Cardiac septum (tissue), 1 donor: ENCODE data around the gene CPLANE1. TPM values are rescaled to one million over a fixed set of nuclear protein-coding genes. Genes with fewer than 3 reads are reported as not detected.

Source experiments
- DNase-seq: peaks from one replicate; pipeline ENCODE4 v3.0.0-alpha.2; 2020; ENCODE audit warnings: low spot score
- intact Hi-C: fragments of 100-400 bp; cut with DNase I; formaldehyde crosslinking; loops from one replicate; pipeline ENCODE4 v1.14.0; 2022
- total RNA-seq: library from RNA; stranded (reverse); fragmentation: NEBNext Ultra II Directional; extraction: Animal tissue kit (Norgen Biotek cat#: 25700); gene quantifications from one replicate; pipeline ENCODE4 v1.2.1, GENCODE V29; 2021
- donor health status: DM: no; HTN: no; CAD: no.

CPLANE1 gene
- total RNA-seq, 1 donor from 2014 or later = 9.9 TPM

DNA sequence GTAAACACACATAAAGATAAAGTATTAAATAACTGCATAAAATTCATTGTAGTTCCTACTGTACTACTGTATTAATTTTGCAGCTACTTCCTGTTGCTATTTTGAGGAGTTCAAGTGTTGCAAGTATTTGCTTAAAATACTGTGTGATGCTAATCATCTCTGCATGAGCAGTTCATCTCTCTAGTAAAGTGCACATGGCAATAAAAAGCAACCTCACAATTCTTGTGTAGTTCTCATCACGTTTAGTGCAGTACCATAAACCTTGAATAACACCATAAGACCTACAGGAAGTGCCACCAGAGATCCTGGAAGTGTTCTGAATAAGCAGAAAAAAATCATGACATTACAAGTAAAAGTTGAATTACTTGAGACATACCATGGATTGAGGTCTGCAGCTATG is 34.6 kb downstream of the CPLANE1 start:
- no peak for DNase-seq
- intact Hi-C loops = no loop called here

GRCh38 chr5:37212096-37212495 is 37.1 kb downstream of the CPLANE1 start:
- intact Hi-C loops = no loop called here
- no peak for DNase-seq

DNA sequence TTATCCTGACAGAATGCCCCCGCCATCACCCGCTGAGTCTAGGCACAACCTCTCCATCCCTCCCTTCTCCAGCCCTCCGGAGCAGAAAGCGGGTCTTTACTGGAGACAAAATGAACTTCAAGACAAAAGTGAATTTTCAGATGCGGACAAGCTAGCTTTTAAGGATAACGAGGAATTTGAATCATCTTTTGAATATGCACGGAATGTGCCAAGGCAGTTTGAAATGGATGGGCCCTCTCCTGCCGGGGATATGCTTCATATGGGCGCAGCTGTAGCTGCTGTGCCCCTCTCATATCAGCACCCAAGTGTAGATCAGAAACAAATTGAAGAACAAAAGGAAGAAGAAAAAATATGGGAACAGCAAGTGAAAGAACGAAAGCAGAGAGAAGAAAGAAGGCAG is 37.5 kb downstream of the CPLANE1 start:
- DNase-seq = no peak
- intact Hi-C loops = no loop called here

- intact Hi-C loops = no loop called here
- DNase-seq = no peak
Observed at GRCh38 chr5:37208883-37209797, 40.0 kb downstream of the CPLANE1 start.

DNA sequence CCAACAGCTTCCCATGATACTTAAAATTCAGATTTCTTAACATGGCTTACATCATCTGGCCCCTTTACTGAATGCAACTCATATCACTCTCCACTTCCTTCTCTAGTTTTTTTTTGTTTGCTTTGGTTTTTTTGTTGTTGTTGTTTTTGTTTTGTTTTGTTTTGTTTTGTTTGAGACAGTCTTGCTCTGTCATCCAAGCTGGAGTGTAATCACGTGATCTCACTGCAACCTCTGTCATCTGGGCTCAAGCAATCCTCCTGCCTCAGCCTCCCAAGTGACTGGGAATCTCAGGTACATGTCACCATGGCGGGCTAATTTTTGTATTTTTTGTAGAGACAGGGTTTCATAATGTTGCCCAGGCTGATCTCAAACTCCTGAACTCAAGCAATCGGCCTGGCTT is 41.4 kb downstream of the CPLANE1 start:
- intact Hi-C loops = no loop called here
- DNase-seq = no peak

GRCh38 chr5:37206736-37207135 is 42.4 kb downstream of the CPLANE1 start:
- intact Hi-C loops = no loop called here
- no peak for DNase-seq

DNA sequence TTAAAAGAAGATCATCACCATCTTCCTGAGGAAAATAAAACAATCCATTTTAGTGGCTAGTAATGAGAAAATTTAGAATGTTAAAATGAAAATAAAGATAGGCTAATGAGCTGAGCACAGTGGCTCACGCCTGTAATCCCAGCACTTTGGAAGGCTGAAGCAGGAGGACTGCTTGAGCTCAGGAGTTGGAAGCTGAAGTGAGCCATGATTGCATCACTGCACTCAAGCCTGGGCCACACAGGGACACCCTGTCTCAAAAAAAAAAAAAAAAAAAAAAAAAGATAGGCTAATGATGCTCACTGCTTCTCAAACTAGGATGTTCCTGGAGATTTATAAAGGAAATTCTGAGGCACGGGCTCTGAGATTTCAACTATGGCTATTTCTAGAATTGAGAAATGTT is 50.3 kb downstream of the CPLANE1 start:
- DNase-seq = no peak
- intact Hi-C loops = no loop called here

GRCh38 chr5:37198061-37198460 is 51.1 kb downstream of the CPLANE1 start:
- no peak for DNase-seq

DNA sequence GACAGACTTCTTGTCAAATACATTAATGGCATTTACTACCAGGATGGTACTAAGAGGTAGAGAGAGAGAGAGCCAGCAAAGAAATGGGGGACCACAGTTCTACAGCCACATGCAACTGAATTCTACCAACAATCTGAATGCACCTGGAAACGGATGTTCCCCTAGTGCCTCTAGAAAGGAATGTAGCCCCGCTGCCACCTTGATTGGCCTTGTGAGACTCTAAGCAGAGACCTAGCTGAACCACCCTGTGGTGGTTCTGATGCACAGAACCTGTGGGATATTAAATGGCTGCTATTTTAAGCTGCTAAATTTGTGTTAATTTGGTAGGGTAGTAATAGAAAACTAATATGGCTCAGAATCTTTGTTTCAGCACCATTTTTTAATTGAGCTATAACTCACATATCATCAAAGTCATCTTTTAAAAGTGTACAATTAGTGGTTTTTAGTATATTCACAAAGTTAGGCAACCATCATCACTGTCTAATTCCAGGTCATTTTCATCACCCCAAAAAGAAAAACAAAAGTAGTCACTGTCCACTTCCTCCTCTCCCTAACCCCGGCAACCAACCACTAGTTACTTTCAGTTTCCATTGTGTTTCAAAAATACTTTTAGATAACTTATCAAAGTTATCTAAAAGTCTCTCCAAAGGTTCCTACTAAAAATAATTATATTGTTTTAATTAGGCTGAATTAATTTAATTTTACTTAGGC is 51.7 kb downstream of the CPLANE1 start:
- no peak for DNase-seq
- intact Hi-C loops = no loop called here

More at GRCh38 chr5:37198061-37198460, 51.1 kb downstream of the CPLANE1 start:
- intact Hi-C loops = no loop called here

DNA sequence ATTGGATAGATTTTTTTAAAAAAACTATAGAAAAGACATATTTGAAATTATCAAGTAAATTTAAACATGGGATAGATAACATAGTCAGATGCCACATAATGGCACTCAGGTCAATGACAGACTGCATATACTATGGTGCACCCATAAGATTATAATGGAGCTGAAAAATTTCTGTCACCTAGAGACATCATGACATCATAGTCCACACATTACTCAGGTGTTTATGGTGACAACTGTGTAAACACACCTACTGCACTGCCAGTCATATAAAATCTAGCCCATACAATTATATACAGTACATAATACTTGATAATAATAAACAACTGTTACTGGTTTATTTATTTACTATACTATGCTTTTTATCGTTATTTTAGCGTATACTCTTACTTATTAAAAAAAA is 58.6 kb downstream of the CPLANE1 start:
- intact Hi-C loops = no loop called here
- no peak for DNase-seq

- intact Hi-C loops = no loop called here
- no peak for DNase-seq
Observed at GRCh38 chr5:37189355-37189754, 59.8 kb downstream of the CPLANE1 start.

DNA sequence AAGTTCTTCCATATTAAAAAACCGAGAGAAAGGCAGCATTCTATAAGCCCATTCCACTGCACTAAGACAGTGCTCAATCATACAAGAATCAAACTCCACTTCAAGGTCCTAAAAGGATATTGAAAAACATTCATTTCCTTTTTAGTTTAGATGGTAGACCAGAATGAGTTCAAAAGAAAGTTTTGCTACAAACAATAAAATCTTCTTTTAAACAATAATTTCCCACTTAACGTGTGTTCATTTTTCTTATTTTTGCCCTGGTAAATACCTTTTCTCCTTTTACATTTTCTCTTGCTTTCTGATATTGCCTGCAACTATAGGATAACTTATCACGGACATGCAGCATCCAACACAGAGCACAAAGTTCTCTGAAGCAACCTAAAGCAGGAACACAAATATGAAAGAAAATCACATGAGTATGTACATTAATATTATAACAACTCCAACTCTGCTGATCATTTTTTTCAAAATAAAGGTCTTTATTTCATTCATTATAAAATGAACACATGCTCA is 61.7 kb downstream of the CPLANE1 start:
- no peak for DNase-seq
- intact Hi-C loops = no loop called here

GRCh38 chr5:37184748-37185364 is 64.3 kb downstream of the CPLANE1 start:
- intact Hi-C loops = no loop called here
- DNase-seq = no peak

DNA sequence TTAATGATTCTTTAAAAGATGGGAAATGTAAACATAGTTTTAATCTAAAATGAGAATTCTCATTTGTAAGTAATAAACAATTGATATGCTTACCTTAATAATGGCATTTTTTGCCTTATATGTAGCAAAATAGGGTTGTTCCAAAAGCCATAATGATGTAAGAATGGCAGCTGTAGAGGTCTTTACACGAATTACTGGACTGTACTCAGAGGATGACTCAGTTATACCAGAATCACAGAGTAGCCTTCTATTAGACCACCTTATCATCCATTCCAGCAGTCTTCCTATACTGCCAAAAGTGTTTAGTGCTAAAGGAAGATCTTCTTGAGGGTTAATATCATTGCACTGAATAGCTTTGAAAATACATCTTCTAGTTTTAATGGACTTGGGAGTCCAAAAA is 66.5 kb downstream of the CPLANE1 start:
- intact Hi-C loops = no loop called here
- no peak for DNase-seq

DNA sequence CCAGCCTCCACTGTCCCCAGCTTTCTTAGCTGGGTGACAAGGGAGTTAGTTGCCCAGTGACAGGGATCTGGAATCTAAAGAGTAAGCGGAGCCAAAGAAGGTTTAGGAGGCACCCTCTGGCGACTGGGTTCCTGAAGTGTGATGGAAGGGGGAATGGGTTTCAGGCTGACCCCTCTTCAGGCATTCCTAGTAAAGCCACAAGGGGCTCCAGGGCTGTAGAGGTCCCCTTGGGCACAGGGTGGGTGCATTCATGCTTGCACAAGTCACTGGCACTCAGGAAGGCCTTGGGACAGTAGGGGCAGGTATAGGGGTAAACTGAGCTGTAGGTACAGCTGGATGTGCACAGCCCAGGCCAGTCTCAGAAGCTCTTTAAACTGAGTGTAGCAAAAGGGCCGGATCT is 74.2 kb downstream of the CPLANE1 start:
- intact Hi-C loops = loop anchor here (10.0 kb wide), 1 partner anchor 150 kb away; no protein-coding TSS in a partner anchor
- no peak for DNase-seq

DNA sequence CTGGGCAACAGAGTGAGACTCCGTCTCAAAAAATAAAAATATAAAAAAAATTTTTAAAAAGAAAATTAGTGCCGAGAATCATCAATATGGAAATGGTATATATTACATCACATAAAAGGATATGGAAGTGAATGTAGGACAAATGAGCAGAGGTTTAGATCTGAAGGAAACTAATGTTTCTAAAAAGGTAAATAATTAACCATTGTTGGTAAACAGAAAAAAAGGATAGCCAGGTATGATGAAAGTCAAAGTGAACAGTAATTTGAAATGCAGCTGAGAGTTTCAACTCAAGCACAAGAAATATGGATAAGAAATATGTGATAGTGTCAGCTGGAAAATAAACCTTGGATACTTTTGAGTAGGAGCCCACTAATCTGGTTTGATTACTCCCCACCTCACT is 76.2 kb downstream of the CPLANE1 start:
- intact Hi-C loops = loop anchor here (10.0 kb wide), 1 partner anchor 148 kb away; no protein-coding TSS in a partner anchor
- no peak for DNase-seq

GRCh38 chr5:37170856-37171255 is 78.3 kb downstream of the CPLANE1 start:
- DNase-seq = no peak
- intact Hi-C loops = loop anchor here (10.0 kb wide), 1 partner anchor 146 kb away; no protein-coding TSS in a partner anchor

DNA sequence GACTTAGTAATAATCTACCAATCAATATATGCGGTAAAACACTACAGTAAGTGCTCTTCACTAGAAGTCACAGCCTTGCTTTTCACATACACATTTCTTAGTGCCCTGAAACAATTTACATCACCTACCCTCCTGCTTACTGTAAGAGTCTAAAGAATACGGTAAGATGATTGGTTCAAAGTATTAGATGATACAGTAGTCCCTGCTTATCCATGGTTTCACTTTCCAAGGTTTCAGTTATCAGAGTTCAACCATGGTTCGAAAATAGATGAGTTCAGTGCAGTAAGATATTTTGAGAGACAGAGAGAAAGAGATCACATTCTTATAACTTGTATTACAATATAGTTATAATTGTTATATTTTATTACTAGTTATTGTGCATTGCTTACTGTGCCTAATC is 83.0 kb downstream of the CPLANE1 start:
- intact Hi-C loops = no loop called here
- DNase-seq = no peak

DNA sequence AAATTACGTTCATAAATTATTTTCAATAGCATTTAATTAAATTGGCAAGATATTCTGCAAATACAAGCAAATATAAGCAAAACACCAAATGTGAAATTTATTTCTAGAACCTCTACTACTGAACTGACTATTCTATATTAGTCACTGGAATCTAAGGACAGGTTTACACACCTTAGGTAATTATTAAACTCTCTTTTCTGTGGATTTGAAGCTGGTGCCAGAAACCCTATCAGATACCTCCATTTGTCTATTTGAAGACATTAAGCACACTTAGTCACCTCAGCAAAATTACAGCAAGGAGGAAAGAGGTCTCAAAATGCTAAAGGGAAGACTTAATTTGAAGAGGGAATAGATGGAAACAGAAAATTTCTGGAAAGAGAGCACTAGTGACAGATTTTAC is 83.4 kb downstream of the CPLANE1 start:
- intact Hi-C loops = no loop called here
- no peak for DNase-seq

DNA sequence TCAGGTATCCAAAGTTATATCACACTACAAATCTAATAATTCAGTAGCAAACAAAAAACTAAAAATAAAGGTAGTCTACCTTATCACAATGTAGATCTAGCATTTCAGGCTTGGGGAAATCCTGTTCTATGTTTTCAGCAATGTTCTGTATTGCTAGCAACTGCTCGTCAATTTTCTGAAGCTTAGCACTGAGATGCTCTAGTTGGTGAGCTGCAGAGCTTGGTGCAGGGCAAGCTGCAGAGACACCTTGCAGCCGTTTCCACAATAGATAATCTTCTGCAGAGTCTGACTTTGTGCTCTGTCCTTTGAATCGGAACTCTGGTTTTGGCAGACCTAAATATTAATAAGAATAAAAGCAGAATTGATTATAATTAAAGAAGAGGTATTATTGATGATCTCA is 95.5 kb downstream of the CPLANE1 start:
- intact Hi-C loops = no loop called here
- DNase-seq = no peak
